ENCODE results near the gene AZU1. TPM values are rescaled to one million over a fixed set of nuclear protein-coding genes. Genes with fewer than 3 reads are reported as not detected.

Gene AZU1
- total RNA-seq, 1 donor from 2014 or later: not detected

DNA sequence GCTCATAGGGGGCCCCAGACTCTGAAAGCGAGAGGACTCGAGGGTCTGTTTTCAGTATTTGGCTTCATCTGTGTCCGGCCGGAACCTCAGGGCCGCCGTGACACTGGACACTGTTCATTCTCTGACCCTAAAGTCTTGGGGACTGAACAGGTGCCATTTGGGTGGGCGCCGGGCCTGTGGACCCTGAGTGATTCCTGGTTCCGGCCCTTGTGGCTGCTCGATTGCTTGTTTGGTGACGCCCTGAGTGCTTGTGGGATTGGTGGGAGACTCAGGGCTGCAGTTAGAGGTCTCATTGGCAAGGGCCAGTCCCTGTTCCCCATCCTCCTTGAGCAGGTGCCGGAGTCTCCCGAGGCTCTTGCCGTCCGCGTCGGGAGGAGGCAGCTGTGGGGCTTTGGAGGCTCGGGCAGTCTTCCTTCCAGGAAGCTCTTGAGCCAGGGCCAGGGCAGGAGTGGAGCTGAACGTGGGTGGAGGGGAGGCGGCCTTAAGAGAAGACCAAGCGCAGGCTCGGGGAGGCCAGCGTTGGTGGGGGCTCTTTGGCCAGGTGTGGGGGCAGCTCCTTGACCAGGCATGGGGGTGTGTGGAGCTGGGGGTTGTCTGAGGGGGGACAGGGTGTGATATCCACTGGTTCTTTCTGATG lies 25.7 kb upstream of the AZU1 start:
- intact Hi-C loops (cut with DNase I): no loop called here
- Histone ChIP-seq H3K9me3 (no peaks in the 10 kb centered on the region), H3K27me3 (no peaks in the 10 kb centered on the region), H3K27ac (peak overlapping the region; percentile 21 to 32), H3K4me1 (peaks cover 34 to 47% of the 10 kb centered on the region in 2 donors), H3K4me3 (peak overlapping the region; percentile 39 to 52), H3K36me3 (peaks cover 40 to 44% of the 10 kb centered on the region in 2 donors)
- no peak for TF ChIP-seq CTCF (IDR thresholded peaks at IDR 0.05)
- no peak for DNase-seq (ENCODE audit: low spot score in 2 of 2)

DNA sequence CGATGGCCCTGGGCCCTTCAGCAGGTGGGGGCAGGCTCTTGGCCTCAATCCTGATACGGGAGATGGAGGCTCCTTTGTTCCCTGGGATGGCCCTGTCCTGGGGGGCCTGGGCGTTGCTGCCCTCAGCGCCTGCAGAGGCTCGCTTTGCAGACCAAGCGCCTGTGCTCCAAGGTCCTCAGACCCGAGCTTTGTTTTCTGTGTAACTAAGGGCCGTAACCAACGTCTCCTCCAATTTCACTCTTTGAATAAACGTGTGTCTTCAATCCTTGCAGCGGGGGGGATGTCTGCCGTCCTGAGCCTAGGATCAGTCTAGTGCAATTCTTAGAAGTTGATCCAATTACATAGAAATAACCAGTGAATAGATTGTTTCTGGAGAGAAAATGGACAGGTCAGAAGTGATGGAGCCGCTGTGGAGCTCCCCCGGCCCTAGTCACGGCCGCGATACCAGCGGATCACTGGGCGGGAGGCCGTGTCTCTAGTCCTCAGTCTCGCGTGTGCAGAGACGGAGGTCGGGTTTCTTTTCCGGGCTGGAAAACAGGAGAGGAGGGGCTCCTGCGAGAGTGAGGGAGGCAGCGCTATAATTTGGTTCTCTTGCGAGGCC lies 25.0 kb upstream of the AZU1 start:
- Histone ChIP-seq H3K9me3 (no peaks in the 10 kb centered on the region), H3K27ac (peak overlapping the region in 1 of 2 donors; percentile 21), H3K36me3 (peaks cover 46 to 50% of the 10 kb centered on the region in 2 donors), H3K4me1 (peaks cover 34 to 47% of the 10 kb centered on the region in 2 donors), H3K4me3 (peak overlapping the region in 1 of 2 donors; percentile 52), H3K27me3 (no peaks in the 10 kb centered on the region)
- intact Hi-C loops (cut with DNase I): no loop called here
- TF ChIP-seq CTCF (IDR thresholded peaks at IDR 0.05): no peak
- DNase-seq (ENCODE audit: low spot score in 2 of 2): no peak

DNA sequence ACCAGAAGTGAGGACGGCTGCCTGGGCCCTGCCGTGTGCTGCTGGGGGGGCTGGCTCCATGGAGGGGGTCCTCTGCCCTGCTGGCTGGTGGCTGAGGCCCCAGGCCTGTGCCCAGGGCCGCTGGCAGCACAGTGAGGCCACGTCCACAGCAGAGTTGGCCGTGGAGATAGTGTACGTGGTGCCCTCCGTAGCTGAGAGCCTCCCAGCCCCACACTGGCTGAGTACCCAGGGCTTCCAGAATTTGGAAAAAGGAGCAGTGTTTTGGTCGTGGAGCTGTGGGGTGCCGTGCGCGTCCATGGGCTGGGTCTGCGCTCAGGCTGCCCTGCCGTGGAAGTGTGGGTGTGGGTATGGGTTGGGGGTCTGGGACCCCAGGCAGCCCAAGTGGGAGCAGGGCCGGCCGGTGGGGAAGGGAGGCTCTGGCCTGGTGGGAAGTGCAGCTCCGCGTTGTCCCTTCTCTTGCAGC lies 24.5 kb upstream of the AZU1 start:
- Histone ChIP-seq H3K36me3 (peaks cover 51 to 55% of the 10 kb centered on the region in 2 donors), H3K27ac (no peak overlapping the region), H3K9me3 (no peaks in the 10 kb centered on the region), H3K4me3 (no peak overlapping the region), H3K4me1 (peaks cover 34 to 47% of the 10 kb centered on the region in 2 donors), H3K27me3 (no peaks in the 10 kb centered on the region)
- TF ChIP-seq CTCF (IDR thresholded peaks at IDR 0.05): no peak
- intact Hi-C loops (cut with DNase I): no loop called here
- DNase-seq (ENCODE audit: low spot score in 2 of 2): no peak

DNA sequence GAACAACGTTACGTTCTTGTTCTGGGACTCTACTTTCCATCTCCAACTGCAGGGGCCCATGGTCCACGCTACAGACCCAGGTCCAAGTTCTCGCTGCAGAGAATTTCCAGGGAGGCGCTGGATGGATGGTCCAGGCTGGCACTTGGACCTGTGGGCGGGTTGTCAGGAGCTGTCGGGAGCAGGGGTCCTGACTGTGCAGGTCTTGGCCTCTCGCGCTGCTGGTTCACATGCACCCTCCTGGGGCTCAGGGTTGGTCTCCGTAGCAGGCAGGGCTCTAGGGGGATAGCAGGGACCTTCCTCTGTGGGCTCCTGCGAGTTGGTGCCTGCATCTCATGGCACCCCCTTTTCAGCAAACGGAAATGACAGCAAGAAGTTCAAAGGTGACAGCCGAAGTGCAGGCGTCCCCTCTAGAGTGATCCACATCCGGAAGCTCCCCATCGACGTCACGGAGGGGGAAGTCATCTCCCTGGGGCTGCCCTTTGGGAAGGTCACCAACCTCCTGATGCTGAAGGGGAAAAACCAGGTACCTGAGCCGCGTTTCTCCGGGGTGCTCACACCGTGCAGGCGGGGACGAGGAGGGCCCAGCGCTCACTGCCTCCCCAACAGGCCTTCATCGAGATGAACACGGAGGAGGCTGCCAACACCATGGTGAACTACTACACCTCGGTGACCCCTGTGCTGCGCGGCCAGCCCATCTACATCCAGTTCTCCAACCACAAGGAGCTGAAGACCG lies 23.8 kb upstream of the AZU1 start:
- no peak for TF ChIP-seq CTCF (IDR thresholded peaks at IDR 0.05)
- Histone ChIP-seq H3K4me3 (no peak overlapping the region), H3K9me3 (no peaks in the 10 kb centered on the region), H3K36me3 (peaks cover 58 to 63% of the 10 kb centered on the region in 2 donors), H3K27me3 (no peaks in the 10 kb centered on the region), H3K4me1 (peaks cover 33 to 43% of the 10 kb centered on the region in 2 donors), H3K27ac (no peak overlapping the region)
- no peak for DNase-seq (ENCODE audit: low spot score in 2 of 2)
- intact Hi-C loops (cut with DNase I): no loop called here

GRCh38 chr19:804419-805165 lies 23.0 kb upstream of the AZU1 start:
- H3K27ac ChIP-seq: no peak overlapping the region
- H3K4me1 ChIP-seq: peaks cover 26 to 35% of the 10 kb centered on the region in 2 donors
- no peak for DNase-seq (ENCODE audit: low spot score in 2 of 2)
- no peak for TF ChIP-seq CTCF (IDR thresholded peaks at IDR 0.05)
- no peaks in the 10 kb centered on the region for H3K9me3 ChIP-seq
- H3K4me3 ChIP-seq: no peak overlapping the region
- H3K27me3 ChIP-seq: no peaks in the 10 kb centered on the region
- intact Hi-C loops (cut with DNase I): no loop called here
- peaks cover 66 to 70% of the 10 kb centered on the region in 2 donors for H3K36me3 ChIP-seq

Measured in ascending aorta (tissue), 2 donors.